ENCODE data around the gene CERS4.
"Not testable (repeated sequence)": the region's sequence is repeated elsewhere in the genome, so short reads cannot be mapped to it uniquely, and the experiment has no call there.

DNA sequence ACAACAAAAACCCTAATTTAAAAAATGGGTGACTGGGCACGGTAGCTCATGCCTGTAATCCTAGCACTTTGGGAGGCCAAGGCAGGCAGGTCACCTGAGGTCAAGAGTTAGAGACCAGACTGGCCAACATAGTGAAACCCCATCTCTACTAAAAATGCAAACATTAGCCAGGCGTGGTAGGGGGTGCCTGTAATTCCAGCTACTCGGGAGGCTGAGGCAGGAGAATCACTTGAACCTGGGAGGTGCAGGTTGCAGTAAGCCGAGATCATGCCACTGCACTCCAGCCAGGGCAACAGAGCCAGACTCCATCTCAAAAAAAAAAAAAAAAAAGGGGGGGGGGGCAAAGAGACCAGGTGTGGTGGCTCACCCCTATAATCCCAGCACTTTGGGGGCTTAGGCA, 55.1 kb downstream of the CERS4 start:
- TF ChIP-seq, protein P1, sequence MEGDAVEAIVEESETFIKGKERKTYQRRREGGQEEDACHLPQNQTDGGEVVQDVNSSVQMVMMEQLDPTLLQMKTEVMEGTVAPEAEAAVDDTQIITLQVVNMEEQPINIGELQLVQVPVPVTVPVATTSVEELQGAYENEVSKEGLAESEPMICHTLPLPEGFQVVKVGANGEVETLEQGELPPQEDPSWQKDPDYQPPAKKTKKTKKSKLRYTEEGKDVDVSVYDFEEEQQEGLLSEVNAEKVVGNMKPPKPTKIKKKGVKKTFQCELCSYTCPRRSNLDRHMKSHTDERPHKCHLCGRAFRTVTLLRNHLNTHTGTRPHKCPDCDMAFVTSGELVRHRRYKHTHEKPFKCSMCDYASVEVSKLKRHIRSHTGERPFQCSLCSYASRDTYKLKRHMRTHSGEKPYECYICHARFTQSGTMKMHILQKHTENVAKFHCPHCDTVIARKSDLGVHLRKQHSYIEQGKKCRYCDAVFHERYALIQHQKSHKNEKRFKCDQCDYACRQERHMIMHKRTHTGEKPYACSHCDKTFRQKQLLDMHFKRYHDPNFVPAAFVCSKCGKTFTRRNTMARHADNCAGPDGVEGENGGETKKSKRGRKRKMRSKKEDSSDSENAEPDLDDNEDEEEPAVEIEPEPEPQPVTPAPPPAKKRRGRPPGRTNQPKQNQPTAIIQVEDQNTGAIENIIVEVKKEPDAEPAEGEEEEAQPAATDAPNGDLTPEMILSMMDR (IDR thresholded peaks at IDR 0.05) = not testable (repeated sequence)
- not testable (repeated sequence) for TF ChIP-seq ZFX (IDR thresholded peaks at IDR 0.05; ENCODE audit: borderline replicate concordance)
